ENCODE results near the gene DYSF. TPM values are rescaled to one million over a fixed set of nuclear protein-coding genes. Genes with fewer than 3 reads are reported as not detected.

Gene DYSF
- total and polyA plus RNA-seq, 9 donors: 2.3 to 16.5 (median 5.1) TPM

DNA sequence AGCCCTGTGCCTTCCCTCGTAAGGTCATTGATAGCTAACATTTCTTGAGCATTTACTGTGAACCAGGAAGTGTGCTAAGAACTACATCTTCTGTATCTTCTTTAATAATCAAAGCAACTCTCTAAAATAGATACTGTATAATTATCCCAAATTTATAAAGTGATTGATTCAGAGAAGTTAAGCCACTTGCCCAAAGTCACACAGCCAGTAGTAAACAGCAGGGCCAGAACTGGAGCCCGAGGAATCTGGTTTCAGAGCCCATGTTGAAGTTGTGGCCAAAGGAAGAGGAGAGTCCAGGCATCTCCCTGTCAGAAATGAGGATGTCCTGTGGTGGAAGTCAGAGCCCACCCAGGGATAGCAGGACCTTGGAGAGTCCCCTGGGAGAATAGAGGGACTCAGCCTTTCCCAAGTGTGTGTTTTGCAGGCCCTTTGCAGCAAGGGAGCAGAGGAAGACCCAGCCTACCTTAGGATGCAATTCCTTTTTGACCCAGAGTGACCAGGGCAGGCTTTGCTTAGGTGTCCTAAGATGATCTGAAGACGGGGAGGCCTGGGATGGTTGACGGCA lies 134.2 kb downstream of the DYSF start:
- no peaks in the 10 kb centered on the region for H3K9me3 ChIP-seq
- 95 to 97% (median 97%) methylated on average over 4 of the region's 4 CpGs for WGBS, 3 donors
- H3K4me1 ChIP-seq (ENCODE audit: insufficient read depth): no peaks in the 10 kb centered on the region
- H3K27me3 ChIP-seq: no peaks in the 10 kb centered on the region
- H3K4me3 ChIP-seq: no peak overlapping the region
- H3K36me3 ChIP-seq: no peaks in the 10 kb centered on the region
- TF ChIP-seq EP300 (IDR thresholded peaks at IDR 0.05): no peak
- TF ChIP-seq POLR2A (IDR thresholded peaks at IDR 0.05): no peak
- intact Hi-C loops (cut with DNase I): no loop called here
- DNase-seq: no peak
- H3K27ac ChIP-seq: no peak overlapping the region

- H3K4me3 ChIP-seq: no peak overlapping the region
- DNase-seq: no peak
- H3K27me3 ChIP-seq: no peaks in the 10 kb centered on the region
- H3K27ac ChIP-seq: no peak overlapping the region
- WGBS, 3 donors: 74 to 81% (median 78%) methylated on average over 10 of the region's 10 CpGs
- TF ChIP-seq POLR2A (IDR thresholded peaks at IDR 0.05) (no peak), EP300 (IDR thresholded peaks at IDR 0.05) (no peak)
- TF ChIP-seq, protein P1, sequence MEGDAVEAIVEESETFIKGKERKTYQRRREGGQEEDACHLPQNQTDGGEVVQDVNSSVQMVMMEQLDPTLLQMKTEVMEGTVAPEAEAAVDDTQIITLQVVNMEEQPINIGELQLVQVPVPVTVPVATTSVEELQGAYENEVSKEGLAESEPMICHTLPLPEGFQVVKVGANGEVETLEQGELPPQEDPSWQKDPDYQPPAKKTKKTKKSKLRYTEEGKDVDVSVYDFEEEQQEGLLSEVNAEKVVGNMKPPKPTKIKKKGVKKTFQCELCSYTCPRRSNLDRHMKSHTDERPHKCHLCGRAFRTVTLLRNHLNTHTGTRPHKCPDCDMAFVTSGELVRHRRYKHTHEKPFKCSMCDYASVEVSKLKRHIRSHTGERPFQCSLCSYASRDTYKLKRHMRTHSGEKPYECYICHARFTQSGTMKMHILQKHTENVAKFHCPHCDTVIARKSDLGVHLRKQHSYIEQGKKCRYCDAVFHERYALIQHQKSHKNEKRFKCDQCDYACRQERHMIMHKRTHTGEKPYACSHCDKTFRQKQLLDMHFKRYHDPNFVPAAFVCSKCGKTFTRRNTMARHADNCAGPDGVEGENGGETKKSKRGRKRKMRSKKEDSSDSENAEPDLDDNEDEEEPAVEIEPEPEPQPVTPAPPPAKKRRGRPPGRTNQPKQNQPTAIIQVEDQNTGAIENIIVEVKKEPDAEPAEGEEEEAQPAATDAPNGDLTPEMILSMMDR (IDR thresholded peaks at IDR 0.05): no peak
- H3K4me1 ChIP-seq (ENCODE audit: insufficient read depth): no peaks in the 10 kb centered on the region
- intact Hi-C loops (cut with DNase I): no loop called here
- H3K36me3 ChIP-seq: no peaks in the 10 kb centered on the region
- H3K9me3 ChIP-seq: no peaks in the 10 kb centered on the region
Observed at GRCh38 chr2:71588497-71589170, 135.3 kb downstream of the DYSF start.

- no peak overlapping the region for H3K4me3 ChIP-seq
- no peaks in the 10 kb centered on the region for H3K9me3 ChIP-seq
- no peaks in the 10 kb centered on the region for H3K36me3 ChIP-seq
- no peaks in the 10 kb centered on the region for H3K4me1 ChIP-seq (ENCODE audit: insufficient read depth)
- TF ChIP-seq, protein P1 (IDR thresholded peaks at IDR 0.05): no peak
- TF ChIP-seq POLR2A (IDR thresholded peaks at IDR 0.05) (no peak), EP300 (IDR thresholded peaks at IDR 0.05) (no peak)
- intact Hi-C loops (cut with DNase I): no loop called here
- DNase-seq: no peak
- H3K27me3 ChIP-seq: no peaks in the 10 kb centered on the region
- no peak overlapping the region for H3K27ac ChIP-seq
- 84 to 88% (median 84%) methylated on average over 10 of the region's 10 CpGs for WGBS, 3 donors
Observed at GRCh38 chr2:71589763-71590162, 136.4 kb downstream of the DYSF start.

DNA sequence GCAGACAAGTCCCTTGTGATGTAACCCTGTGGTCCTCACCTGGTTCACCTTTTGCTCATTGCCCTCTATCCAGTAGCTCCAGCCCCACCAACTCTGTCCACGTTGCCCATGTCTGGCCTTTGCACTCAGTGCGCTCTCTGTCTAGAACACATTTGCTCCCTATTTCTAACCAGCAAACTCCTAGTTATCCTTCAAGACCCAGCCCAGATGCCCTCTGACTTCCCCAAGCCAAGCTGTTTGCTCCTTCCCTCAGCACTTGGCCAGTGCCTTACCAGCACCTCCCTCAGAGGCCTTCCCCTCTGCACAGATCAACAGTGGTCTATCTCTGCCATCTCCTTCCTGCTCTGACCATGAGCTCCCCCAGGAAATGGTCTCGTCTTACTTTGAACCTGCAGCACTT lies 137.7 kb downstream of the DYSF start:
- Histone ChIP-seq H3K9me3 (no peaks in the 10 kb centered on the region), H3K4me1 (ENCODE audit: insufficient read depth) (no peaks in the 10 kb centered on the region), H3K4me3 (no peak overlapping the region), H3K27me3 (no peaks in the 10 kb centered on the region), H3K36me3 (no peaks in the 10 kb centered on the region), H3K27ac (no peak overlapping the region)
- TF ChIP-seq, protein P1 (IDR thresholded peaks at IDR 0.05): no peak
- TF ChIP-seq POLR2A (IDR thresholded peaks at IDR 0.05) (no peak), EP300 (IDR thresholded peaks at IDR 0.05) (no peak)
- intact Hi-C loops (cut with DNase I): no loop called here
- DNase-seq: no peak
- 85 to 97% (median 93%) methylated on average over 3 of the region's 3 CpGs for WGBS, 3 donors

GRCh38 chr2:71592181-71592711 lies 138.9 kb downstream of the DYSF start:
- H3K4me1 ChIP-seq (ENCODE audit: insufficient read depth): no peaks in the 10 kb centered on the region
- H3K36me3 ChIP-seq: no peaks in the 10 kb centered on the region
- 38 to 50% (median 43%) methylated on average over 12 of the region's 12 CpGs for WGBS, 3 donors
- H3K9me3 ChIP-seq: no peaks in the 10 kb centered on the region
- TF ChIP-seq, protein P1 (IDR thresholded peaks at IDR 0.05): no peak
- no peak for TF ChIP-seq POLR2A (IDR thresholded peaks at IDR 0.05)
- TF ChIP-seq EP300 (IDR thresholded peaks at IDR 0.05): no peak
- H3K4me3 ChIP-seq: no peak overlapping the region
- no peaks in the 10 kb centered on the region for H3K27me3 ChIP-seq
- H3K27ac ChIP-seq: no peak overlapping the region
- intact Hi-C loops (cut with DNase I): no loop called here
- no peak for DNase-seq
